NCI-H2107 (cell line): ENCODE measurements around the gene TRDN.
"Not testable (repeated sequence)": the region's sequence is repeated elsewhere in the genome, so short reads cannot be mapped to it uniquely, and the experiment has no call there.

Experiments used
- DNase-seq: peaks from one replicate; lab custom pipeline; 2025; lab: John Stamatoyannopoulos, UW

The TRDN gene

GRCh38 chr6:123562264-123562663 lies 74.5 kb downstream of the TRDN start:
- DNase-seq, result no peak

GRCh38 chr6:123559816-123560215 lies 76.9 kb downstream of the TRDN start:
- DNase-seq, result not testable (repeated sequence)

- DNase-seq, result not testable (repeated sequence)
Observed at GRCh38 chr6:123557474-123557873, 79.3 kb downstream of the TRDN start.

GRCh38 chr6:123551939-123552707 lies 84.6 kb downstream of the TRDN start:
- no peak for DNase-seq

GRCh38 chr6:123550052-123550617 lies 86.6 kb downstream of the TRDN start:
- DNase-seq, result no peak

- DNase-seq, result no peak
Observed at GRCh38 chr6:123549476-123549875, 87.3 kb downstream of the TRDN start.

GRCh38 chr6:123547216-123547978 lies 89.4 kb downstream of the TRDN start:
- DNase-seq, result no peak

GRCh38 chr6:123546537-123546936 lies 90.2 kb downstream of the TRDN start:
- no peak for DNase-seq

- no peak for DNase-seq
Observed at GRCh38 chr6:123541462-123541861, 95.3 kb downstream of the TRDN start.

GRCh38 chr6:123533862-123534648 lies 102.7 kb downstream of the TRDN start:
- DNase-seq, result no peak

GRCh38 chr6:123529843-123530242 lies 106.9 kb downstream of the TRDN start:
- DNase-seq, result no peak

- DNase-seq, result no peak
Observed at GRCh38 chr6:123529058-123529457, 107.7 kb downstream of the TRDN start.

GRCh38 chr6:123527406-123527805 lies 109.3 kb downstream of the TRDN start:
- no peak for DNase-seq

GRCh38 chr6:123526128-123526527 lies 110.6 kb downstream of the TRDN start:
- no peak for DNase-seq

GRCh38 chr6:123524781-123525180 lies 112.0 kb downstream of the TRDN start:
- DNase-seq, result no peak

GRCh38 chr6:123520217-123520616 lies 116.5 kb downstream of the TRDN start:
- DNase-seq, result no peak

GRCh38 chr6:123519189-123519505 lies 117.6 kb downstream of the TRDN start:
- no peak for DNase-seq

GRCh38 chr6:123518441-123519188 lies 118.1 kb downstream of the TRDN start:
- no peak for DNase-seq

- DNase-seq, result no peak
Observed at GRCh38 chr6:123515715-123516114, 121.0 kb downstream of the TRDN start.

- no peak for DNase-seq
Observed at GRCh38 chr6:123509112-123509511, 127.6 kb downstream of the TRDN start.

- no peak for DNase-seq
Observed at GRCh38 chr6:123508290-123508689, 128.5 kb downstream of the TRDN start.

- no peak for DNase-seq
Observed at GRCh38 chr6:123507582-123507981, 129.2 kb downstream of the TRDN start.
